ENCODE data around the gene MAGEA4. TPM values are rescaled to one million over a fixed set of nuclear protein-coding genes. Genes with fewer than 3 reads are reported as not detected.

Gene MAGEA4
- total and polyA plus RNA-seq, 10 of the 15 experiments (the other 5 are each of a cell fraction or from before 2014, with no cell fraction given): not detected

DNA sequence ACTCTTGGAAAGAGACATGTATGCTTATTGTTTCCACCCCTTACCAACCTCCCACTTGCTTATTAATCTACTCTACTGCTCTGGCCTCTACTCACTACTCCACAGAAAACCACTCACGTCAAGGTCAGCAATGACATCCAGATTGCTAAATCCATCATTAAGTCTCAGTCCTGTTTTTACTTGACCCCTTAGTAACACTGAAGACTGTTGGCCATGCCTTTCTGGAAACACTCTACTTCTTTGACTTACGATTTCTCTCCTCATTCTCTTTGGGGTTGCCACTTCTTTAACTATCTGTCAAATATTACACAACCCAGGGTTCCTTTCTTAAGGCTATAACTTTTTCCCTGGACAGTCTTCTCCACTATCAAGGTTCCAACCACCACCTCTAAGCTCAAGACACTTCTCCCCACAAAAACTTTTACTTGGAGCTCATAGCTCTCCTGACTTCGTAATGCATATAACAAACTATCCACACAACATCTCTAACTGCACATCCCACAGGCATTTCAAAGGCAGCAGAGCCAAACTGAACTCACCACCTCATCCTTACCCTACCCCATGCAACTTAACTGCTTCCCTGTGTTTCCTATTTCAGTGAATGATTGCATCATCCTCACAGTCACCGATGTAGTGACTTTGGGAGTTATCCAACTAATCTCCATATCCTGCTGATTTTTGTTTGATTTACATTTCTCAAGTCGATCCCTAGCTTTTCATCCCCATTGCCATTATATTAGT, 15.8 kb upstream of the MAGEA4 start:
- ATAC-seq (no peak), FAIRE-seq (no peak)

DNA sequence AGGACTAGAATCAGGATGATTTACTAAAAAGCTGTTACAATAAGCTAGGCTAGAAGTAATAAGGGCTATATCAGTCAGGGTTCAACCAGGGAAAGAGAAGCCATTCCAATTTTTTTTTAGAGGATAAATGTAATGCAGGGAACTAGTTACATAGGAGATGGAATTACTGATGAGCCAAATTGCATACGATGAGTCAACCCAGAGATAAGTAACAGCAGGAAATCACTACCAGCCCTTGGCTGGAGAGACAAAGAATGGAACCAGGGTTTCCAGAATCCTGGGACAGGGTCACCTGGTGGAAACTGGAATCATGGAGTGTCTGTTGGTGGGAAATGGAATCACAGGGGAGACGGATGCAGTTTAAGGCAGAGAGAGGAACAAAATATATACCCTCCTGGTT, 13.1 kb upstream of the MAGEA4 start:
- intact Hi-C loops (cut with micrococcal nuclease; ENCODE audit: unreplicated experiment) (no loop called here), in situ Hi-C loops (cut with MboI) (no loop called here)
- Histone ChIP-seq H3K4me2 (ENCODE audit: control insufficient read depth, insufficient read depth) (no peak overlapping the region), H3K9ac (ENCODE audit: control insufficient read depth, insufficient read depth, low read length) (no peak overlapping the region), H4K20me1 (ENCODE audit: control insufficient read depth, insufficient read depth) (no peaks in the 10 kb centered on the region), H3K36me3 (ENCODE audit: control insufficient read depth in 2 of 2, insufficient read depth in 2 of 2, low read length in 1 of 2) (no peaks in the 10 kb centered on the region), H3K4me1 (ENCODE audit: control insufficient read depth, insufficient read depth, low read length) (no peaks in the 10 kb centered on the region), H3K27me3 (replicated peaks in 1 of 2; ENCODE audit: control insufficient read depth in 2 of 2, insufficient read depth in 2 of 2, low read length in 1 of 2) (no peaks in the 10 kb centered on the region), H3K79me2 (ENCODE audit: control insufficient read depth, insufficient read depth, low read length) (no peaks in the 10 kb centered on the region), H3K27ac (ENCODE audit: control insufficient read depth, insufficient read depth) (no peak overlapping the region), H3K4me3 (no peak overlapping the region), H3K9me3 (replicated peaks; ENCODE audit: control insufficient read depth, insufficient read depth, low read length) (no peaks in the 10 kb centered on the region), H2AFZ (ENCODE audit: control insufficient read depth, low read depth, low read length) (no peak overlapping the region)
- RAD21 ChIA-PET (ENCODE audit: unreplicated experiment): no interaction called here
- CTCF ChIA-PET: no interaction called here
- no peak for FAIRE-seq
- no peak for DNase-seq (ENCODE audit: low read depth, low spot score)
- WGBS (ENCODE audit: insufficient coverage, insufficient replicate concordance, low lambda C conversion rate, missing lambda C conversion rate): 47% methylated on average over 2 of the region's 2 CpGs
- TF ChIP-seq BMI1 (IDR thresholded peaks at IDR 0.05; ENCODE audit: borderline replicate concordance) (no peak), SUZ12 (IDR thresholded peaks at IDR 0.05; ENCODE audit: unreplicated experiment) (no peak), RELA (IDR thresholded peaks at IDR 0.05; ENCODE audit: borderline replicate concordance, partially characterized antibody) (no peak), SRF (IDR thresholded peaks at IDR 0.05; ENCODE audit: low read depth in 2 of 2, low read length in 2 of 2) (no peak)
- TF ChIP-seq, protein P1, sequence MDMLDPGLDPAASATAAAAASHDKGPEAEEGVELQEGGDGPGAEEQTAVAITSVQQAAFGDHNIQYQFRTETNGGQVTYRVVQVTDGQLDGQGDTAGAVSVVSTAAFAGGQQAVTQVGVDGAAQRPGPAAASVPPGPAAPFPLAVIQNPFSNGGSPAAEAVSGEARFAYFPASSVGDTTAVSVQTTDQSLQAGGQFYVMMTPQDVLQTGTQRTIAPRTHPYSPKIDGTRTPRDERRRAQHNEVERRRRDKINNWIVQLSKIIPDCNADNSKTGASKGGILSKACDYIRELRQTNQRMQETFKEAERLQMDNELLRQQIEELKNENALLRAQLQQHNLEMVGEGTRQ (IDR thresholded peaks at IDR 0.05; ENCODE audit: borderline replicate concordance, low read depth, low read length): no peak
- TF ChIP-seq, protein P2, sequence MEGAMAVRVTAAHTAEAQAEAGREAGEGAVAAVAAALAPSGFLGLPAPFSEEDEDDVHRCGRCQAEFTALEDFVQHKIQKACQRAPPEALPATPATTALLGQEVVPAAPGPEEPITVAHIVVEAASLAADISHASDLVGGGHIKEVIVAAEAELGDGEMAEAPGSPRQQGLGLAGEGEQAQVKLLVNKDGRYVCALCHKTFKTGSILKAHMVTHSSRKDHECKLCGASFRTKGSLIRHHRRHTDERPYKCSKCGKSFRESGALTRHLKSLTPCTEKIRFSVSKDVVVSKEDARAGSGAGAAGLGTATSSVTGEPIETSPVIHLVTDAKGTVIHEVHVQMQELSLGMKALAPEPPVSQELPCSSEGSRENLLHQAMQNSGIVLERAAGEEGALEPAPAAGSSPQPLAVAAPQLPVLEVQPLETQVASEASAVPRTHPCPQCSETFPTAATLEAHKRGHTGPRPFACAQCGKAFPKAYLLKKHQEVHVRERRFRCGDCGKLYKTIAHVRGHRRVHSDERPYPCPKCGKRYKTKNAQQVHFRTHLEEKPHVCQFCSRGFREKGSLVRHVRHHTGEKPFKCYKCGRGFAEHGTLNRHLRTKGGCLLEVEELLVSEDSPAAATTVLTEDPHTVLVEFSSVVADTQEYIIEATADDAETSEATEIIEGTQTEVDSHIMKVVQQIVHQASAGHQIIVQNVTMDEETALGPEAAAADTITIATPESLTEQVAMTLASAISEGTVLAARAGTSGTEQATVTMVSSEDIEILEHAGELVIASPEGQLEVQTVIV (IDR thresholded peaks at IDR 0.05; ENCODE audit: borderline replicate concordance, partially characterized antibody): no peak
- BruUV-seq (replicated peaks): no TSS peak
- SMC1A ChIA-PET (ENCODE audit: uncharacterized antibody, unreplicated experiment): no interaction called here
- no peak for ATAC-seq
- POLR2A ChIA-PET: no interaction called here

More for the DNA sequence above, 15.8 kb upstream of the MAGEA4 start:
- TF ChIP-seq NFYB (IDR thresholded peaks at IDR 0.05; ENCODE audit: insufficient read depth, low read depth, low read length) (no peak), TBL1XR1 (IDR thresholded peaks at IDR 0.05; ENCODE audit: low read depth, low read length) (no peak), SUZ12 (IDR thresholded peaks at IDR 0.05; ENCODE audit: unreplicated experiment) (no peak), EGR1 (IDR thresholded peaks at IDR 0.05; ENCODE audit: borderline replicate concordance in 1 of 2, low read depth in 2 of 2, low read length in 2 of 2) (no peak), KAT2A (conservative IDR thresholded peaks at IDR 0.05; ENCODE audit: control insufficient read depth, low read depth, low read length) (no peak), ATF7 (IDR thresholded peaks at IDR 0.05; ENCODE audit: low read depth) (no peak), NR2F1 (conservative IDR thresholded peaks at IDR 0.05) (no peak), MXI1 (IDR thresholded peaks at IDR 0.05; ENCODE audit: low read depth, low read length) (no peak)
- TF ChIP-seq, protein P3, sequence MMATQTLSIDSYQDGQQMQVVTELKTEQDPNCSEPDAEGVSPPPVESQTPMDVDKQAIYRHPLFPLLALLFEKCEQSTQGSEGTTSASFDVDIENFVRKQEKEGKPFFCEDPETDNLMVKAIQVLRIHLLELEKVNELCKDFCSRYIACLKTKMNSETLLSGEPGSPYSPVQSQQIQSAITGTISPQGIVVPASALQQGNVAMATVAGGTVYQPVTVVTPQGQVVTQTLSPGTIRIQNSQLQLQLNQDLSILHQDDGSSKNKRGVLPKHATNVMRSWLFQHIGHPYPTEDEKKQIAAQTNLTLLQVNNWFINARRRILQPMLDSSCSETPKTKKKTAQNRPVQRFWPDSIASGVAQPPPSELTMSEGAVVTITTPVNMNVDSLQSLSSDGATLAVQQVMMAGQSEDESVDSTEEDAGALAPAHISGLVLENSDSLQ (IDR thresholded peaks at IDR 0.05): no peak
- CTCF ChIA-PET: no interaction called here
- SMC1A ChIA-PET (ENCODE audit: uncharacterized antibody, unreplicated experiment): no interaction called here
- no peaks in the 10 kb centered on the region for H3K79me2 ChIP-seq (ENCODE audit: control insufficient read depth, insufficient read depth, low read length)
- WGBS (ENCODE audit: insufficient coverage, insufficient replicate concordance, low lambda C conversion rate, missing lambda C conversion rate): 9% methylated on average over 5 of the region's 5 CpGs
- no peak overlapping the region for H2AFZ ChIP-seq (ENCODE audit: control insufficient read depth, low read depth, low read length)
- no peak overlapping the region for H3K27ac ChIP-seq (ENCODE audit: control insufficient read depth, insufficient read depth)
- H3K27me3 ChIP-seq (replicated peaks in 1 of 2; ENCODE audit: control insufficient read depth in 2 of 2, insufficient read depth in 2 of 2, low read length in 1 of 2): no peaks in the 10 kb centered on the region
- H3K4me1 ChIP-seq (ENCODE audit: control insufficient read depth, insufficient read depth, low read length): no peaks in the 10 kb centered on the region
- RAD21 ChIA-PET (ENCODE audit: unreplicated experiment): no interaction called here
- no peak overlapping the region for H3K4me2 ChIP-seq (ENCODE audit: control insufficient read depth, insufficient read depth)
- H3K9me3 ChIP-seq (replicated peaks; ENCODE audit: control insufficient read depth, insufficient read depth, low read length): no peaks in the 10 kb centered on the region
- H3K4me3 ChIP-seq: no peak overlapping the region
- H4K20me1 ChIP-seq (ENCODE audit: control insufficient read depth, insufficient read depth): no peaks in the 10 kb centered on the region
- in situ Hi-C loops (cut with MboI): no loop called here
- no peaks in the 10 kb centered on the region for H3K36me3 ChIP-seq (ENCODE audit: control insufficient read depth in 2 of 2, insufficient read depth in 2 of 2, low read length in 1 of 2)
- intact Hi-C loops (cut with micrococcal nuclease; ENCODE audit: unreplicated experiment): no loop called here
- POLR2A ChIA-PET: no interaction called here
- no peak for DNase-seq (ENCODE audit: low read depth, low spot score)
- BruUV-seq (replicated peaks): no TSS peak
- H3K9ac ChIP-seq (ENCODE audit: control insufficient read depth, insufficient read depth, low read length): no peak overlapping the region
